KOPT-K1 (cell line): ENCODE measurements around the gene SPRY2.

Experiments used
- H3K27ac ChIP-seq: fragments of 200-600 bp; sonication (generic); 2 replicates; pipeline ENCODE4 v1.5.1; 2016; ENCODE audit warnings: antibody characterized with exemption, mild to moderate bottlenecking, low read depth, low read length; ENCODE audit not compliant: poor library complexity, severe bottlenecking
- H3K36me3 ChIP-seq: fragments of 200-600 bp; sonication (generic); 2 replicates; pipeline ENCODE4 v1.5.1; 2017; ENCODE audit warnings: antibody characterized with exemption, mild to moderate bottlenecking, low read length, moderate library complexity; ENCODE audit not compliant: insufficient read depth
- H3K9me3 ChIP-seq: fragments of 200-600 bp; sonication (generic); 2 replicates; pipeline ENCODE4 v1.5.1; 2017; ENCODE audit warnings: antibody characterized with exemption, low read length, mild to moderate bottlenecking; ENCODE audit not compliant: insufficient read depth, poor library complexity, severe bottlenecking

Gene SPRY2

DNA sequence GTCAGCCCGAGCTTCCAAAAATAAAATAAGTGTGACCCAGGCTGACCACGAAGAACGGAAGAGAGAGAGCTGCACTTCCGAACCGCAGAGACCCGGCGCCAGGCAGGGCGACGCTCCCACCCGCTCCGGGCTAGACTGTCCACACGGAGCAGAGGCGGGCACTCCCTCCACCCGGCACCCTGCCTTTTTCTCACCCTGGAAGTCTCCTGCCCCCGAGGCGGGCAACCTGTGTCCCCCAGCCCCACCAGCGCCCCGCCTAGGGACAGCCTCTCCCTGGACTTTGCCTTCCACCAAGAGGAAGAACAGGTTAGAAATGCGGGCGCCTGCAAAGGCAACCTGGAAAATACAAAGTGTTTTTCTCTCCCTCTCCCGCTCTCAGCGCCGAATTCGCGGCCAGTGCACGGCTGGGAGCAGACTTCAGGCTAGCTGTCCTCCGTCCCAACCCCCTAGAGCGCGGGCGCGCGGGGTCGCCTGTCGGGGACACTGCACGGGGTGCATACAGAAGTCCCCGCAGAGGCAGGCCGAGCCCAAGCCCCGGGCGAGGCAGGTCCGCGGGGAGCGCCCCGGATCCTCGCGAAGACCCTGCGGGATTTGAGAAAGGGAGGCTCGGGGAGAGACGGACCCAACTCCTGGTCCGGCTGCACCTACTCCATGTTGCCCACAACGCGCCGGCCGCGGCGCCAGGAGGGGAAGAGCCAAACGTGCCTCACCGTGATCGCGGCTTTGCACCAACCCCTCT, 845 bp downstream of the SPRY2 start:
- Histone ChIP-seq H3K27ac (no peak overlapping the region), H3K36me3 (no peaks in the 10 kb centered on the region), H3K9me3 (no peaks in the 10 kb centered on the region)

DNA sequence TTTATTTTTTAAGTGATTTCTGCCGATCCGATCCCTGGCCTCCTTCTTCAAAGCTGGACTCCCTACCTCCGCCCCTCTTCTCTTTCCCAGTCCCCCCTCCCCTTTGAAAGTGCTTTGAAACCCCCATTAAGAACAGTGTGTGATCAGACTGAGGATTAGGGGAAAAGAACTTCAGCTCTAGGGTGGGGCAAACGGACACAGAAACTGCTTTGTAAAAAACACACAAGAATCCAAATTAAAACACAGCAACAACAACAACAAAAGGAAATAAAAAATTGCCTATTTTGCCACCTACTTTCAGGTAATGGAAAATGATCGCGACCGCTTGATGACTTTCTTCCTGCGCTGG, 1.4 kb downstream of the SPRY2 start:
- Histone ChIP-seq H3K36me3 (no peaks in the 10 kb centered on the region), H3K9me3 (no peaks in the 10 kb centered on the region), H3K27ac (no peak overlapping the region)

GRCh38 chr13:80338781-80339562, 2.0 kb downstream of the SPRY2 start:
- Histone ChIP-seq H3K36me3 (no peaks in the 10 kb centered on the region), H3K9me3 (no peaks in the 10 kb centered on the region), H3K27ac (no peak overlapping the region)

DNA sequence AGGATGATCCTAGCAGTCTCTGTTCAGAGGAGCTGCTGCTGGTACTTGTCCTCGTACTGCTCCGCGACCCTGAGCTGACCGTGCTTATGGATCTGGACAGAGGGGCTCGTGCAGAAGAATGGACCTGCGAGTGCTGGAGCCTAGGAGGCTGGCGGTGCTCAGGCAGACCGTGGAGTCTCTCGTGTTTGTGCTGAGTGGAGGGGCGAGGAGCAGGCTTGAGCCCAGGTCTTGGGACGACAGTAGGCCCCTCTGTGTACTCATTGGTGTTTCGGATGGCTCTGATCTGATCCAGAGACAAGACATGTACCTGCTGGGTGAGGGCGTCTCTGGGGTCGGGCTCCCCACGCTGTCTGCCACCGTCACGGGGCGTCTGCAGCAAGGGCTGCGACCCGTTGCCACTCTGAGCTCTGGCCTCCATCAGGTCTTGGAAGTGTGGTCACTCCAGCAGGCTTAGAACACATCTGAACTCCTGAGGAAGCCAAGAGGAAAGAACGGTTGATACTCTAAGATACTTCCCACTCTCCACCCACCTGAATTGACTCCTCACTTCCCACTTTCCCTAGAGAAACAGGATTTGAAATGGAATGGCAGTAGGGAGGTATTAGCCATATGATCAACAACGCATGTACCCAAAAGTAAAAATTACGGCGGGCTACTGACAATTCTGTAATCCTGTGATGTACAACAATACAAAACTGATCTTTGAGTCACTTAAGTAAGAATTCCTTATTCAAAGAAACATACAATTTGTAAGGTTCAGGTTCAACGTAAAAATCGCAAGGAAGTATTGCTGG, 3.4 kb downstream of the SPRY2 start:
- no peak overlapping the region for H3K27ac ChIP-seq
- H3K36me3 ChIP-seq, result no peaks in the 10 kb centered on the region
- no peaks in the 10 kb centered on the region for H3K9me3 ChIP-seq

DNA sequence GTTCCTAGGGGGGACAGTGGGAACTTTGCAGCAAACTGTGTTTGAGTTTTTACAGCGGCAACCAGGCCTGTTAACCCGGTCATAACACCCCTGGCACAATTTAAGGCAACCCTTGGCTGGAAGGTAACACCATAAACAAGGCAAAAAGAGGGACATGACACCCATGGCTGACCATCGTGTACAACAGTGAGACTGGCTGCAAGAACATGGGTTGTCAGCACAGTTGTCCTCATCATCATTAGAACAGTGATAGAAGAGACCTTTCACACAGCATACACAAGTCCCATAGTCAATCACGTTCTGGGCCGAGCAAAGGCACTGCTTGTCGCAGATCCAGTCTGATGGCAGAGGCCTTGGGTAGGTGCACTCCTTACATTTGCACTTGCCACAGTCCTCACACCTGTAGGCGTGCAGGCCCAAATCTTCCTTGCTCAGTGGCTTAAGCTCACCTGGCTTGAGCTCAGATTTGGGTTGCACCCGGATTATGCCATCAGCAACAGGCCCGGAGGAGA, 4.1 kb downstream of the SPRY2 start:
- Histone ChIP-seq H3K36me3 (no peaks in the 10 kb centered on the region), H3K9me3 (no peaks in the 10 kb centered on the region), H3K27ac (no peak overlapping the region)

- Histone ChIP-seq H3K27ac (no peak overlapping the region), H3K9me3 (no peaks in the 10 kb centered on the region), H3K36me3 (no peaks in the 10 kb centered on the region)
These were observed 4.6 kb downstream of the SPRY2 start for GRCh38 chr13:80336370-80336769.

- H3K36me3 ChIP-seq, result no peaks in the 10 kb centered on the region
- H3K27ac ChIP-seq, result no peak overlapping the region
- H3K9me3 ChIP-seq, result no peaks in the 10 kb centered on the region
These were observed 6.2 kb downstream of the SPRY2 start for GRCh38 chr13:80334597-80335260.

DNA sequence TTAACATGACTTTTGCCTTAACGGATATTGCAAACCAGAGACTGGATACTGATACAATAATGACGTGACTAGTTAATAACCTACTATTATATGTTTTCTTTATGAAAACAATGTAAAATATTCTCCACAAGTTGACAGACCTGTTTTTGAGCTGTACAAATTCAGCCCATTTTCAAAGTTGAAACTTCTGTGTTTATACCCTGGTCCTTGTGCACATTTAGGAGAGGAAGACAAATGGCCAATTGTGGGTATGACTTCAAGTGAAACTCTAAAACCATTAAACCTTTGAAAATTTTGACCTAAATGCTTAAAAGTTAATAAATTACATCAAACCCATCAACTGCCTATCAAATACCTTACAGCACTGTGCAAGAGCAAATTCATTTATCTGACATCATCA, 8.9 kb downstream of the SPRY2 start:
- no peaks in the 10 kb centered on the region for H3K36me3 ChIP-seq
- H3K27ac ChIP-seq, result no peak overlapping the region
- no peaks in the 10 kb centered on the region for H3K9me3 ChIP-seq

- Histone ChIP-seq H3K27ac (no peak overlapping the region), H3K9me3 (no peaks in the 10 kb centered on the region), H3K36me3 (no peaks in the 10 kb centered on the region)
These were observed 11.7 kb downstream of the SPRY2 start for GRCh38 chr13:80329250-80329649.

DNA sequence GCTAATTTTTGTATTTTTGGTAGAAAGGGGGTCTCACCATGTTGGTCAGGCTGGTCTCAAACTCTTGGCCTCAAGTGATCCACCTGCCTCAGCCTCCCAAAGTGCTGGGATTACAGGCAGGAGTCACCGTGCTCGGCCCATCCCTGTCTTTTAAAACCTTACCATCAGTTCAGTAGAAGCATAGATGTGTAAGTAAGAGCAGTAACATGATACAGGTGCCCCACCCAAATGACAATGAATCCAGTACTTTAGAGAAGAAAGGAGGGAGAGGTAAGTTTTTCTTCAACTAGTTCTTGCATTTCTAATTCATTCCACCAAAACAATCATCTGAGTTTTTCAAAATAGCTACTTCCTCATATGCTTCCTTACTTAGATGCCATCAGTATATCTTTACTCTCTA, 21.9 kb downstream of the SPRY2 start:
- no peaks in the 10 kb centered on the region for H3K9me3 ChIP-seq
- no peak overlapping the region for H3K27ac ChIP-seq
- H3K36me3 ChIP-seq, result no peaks in the 10 kb centered on the region

- Histone ChIP-seq H3K36me3 (no peaks in the 10 kb centered on the region), H3K9me3 (no peaks in the 10 kb centered on the region), H3K27ac (no peak overlapping the region)
These were observed 25.9 kb downstream of the SPRY2 start for GRCh38 chr13:80314711-80315653.

DNA sequence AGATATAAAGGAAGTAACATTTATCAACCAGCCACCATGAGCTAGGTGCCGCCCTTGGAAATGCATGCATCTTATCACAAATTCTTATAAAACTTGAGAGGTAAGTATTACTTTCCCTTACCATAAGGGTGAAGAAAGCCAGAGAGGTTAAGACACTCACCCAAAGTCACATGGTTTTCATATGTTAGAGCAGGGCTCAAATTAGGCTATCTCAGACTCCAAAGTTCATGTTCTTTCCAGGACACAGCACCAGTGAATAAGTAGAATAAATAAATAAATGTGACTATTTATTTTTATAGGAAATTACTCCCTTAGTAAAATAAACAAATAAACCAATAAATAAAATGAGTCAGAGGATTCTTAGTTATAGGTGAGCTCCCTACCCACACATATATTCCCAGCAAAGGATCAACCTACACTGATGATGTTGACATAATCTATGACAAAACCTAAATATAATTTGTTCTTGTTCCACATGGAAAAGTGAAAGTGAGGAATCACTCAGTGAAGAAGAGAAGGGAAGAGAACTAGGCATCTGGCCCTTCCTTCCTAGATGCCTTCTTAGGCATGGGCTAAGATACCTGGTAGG, 27.2 kb downstream of the SPRY2 start:
- Histone ChIP-seq H3K27ac (no peak overlapping the region), H3K9me3 (no peaks in the 10 kb centered on the region)

GRCh38 chr13:80312967-80313366, 28.0 kb downstream of the SPRY2 start:
- no peak overlapping the region for H3K27ac ChIP-seq
- H3K9me3 ChIP-seq, result no peaks in the 10 kb centered on the region
- no peaks in the 10 kb centered on the region for H3K36me3 ChIP-seq

More for the DNA sequence above, 27.2 kb downstream of the SPRY2 start:
- no peaks in the 10 kb centered on the region for H3K36me3 ChIP-seq
